GM12878 (cell line): ENCODE measurements around the gene CDCP1. TPM values are rescaled to one million over a fixed set of nuclear protein-coding genes. Genes with fewer than 3 reads are reported as not detected.

Experiments used
- ATAC-seq: fragments of 200-7000 bp; cut with Tn5 transposase; 3 replicates; pipeline ENCODE4 v1.9.1; 2020; ENCODE audit warnings: mild to moderate bottlenecking, moderate library complexity
- BruUV-seq: library from RNA; stranded (reverse); fragments of 400-500 nt; replicated peaks from 2 replicates; lab custom pipeline; 2021; lab: Mats Ljungman, UMichigan
- CTCF ChIA-PET: fragments of 300-600 bp; sonication (Branson Sonifier 250); formaldehyde crosslinking; extraction: SDS; loops from one replicate; lab custom pipeline; 2021; ENCODE audit warnings: inconsistent platforms; lab: Yijun Ruan, JAX
- POLR2A ChIA-PET: fragments of 350-600 bp; formaldehyde crosslinking; extraction: SDS; loops from one replicate; lab custom pipeline; 2021; ENCODE audit warnings: inconsistent platforms; lab: Charles Lee
- RAD21 ChIA-PET: fragments of 300-600 bp; sonication (Branson Sonifier 250); formaldehyde crosslinking; loops from one replicate; lab custom pipeline; 2023; ENCODE audit warnings: antibody characterized with exemption; ENCODE audit not compliant: unreplicated experiment; lab: Charles Lee
- SMC1A ChIA-PET: fragments of 300-600 bp; sonication (Branson Sonifier 250); formaldehyde crosslinking; loops from one replicate; lab custom pipeline; 2023; ENCODE audit not compliant: unreplicated experiment, uncharacterized antibody; lab: Charles Lee
- DNase-seq: peaks from one replicate; pipeline ENCODE4 v3.0.0-alpha.2; 2011; ENCODE audit warnings: low read depth, low spot score
- FAIRE-seq: peaks from 3 replicates; lab custom pipeline; 2011; peaks lifted over from hg19 to GRCh38; lab: Jason Lieb, UNC
- H2AFZ ChIP-seq: 2 replicates; pipeline ENCODE4 v1.6.0; 2011; ENCODE audit warnings: low read depth, low read length, control low read depth; ENCODE audit not compliant: control insufficient read depth
- H3K27ac ChIP-seq: 2 replicates; pipeline ENCODE4 v1.5.1; 2011; ENCODE audit warnings: control low read depth; ENCODE audit not compliant: control insufficient read depth, insufficient read depth
- H3K27me3 ChIP-seq, 2 experiments: replicated peaks in 1 of 2; 2 replicates each; pipeline versions ENCODE4 v1.6.0 to v1.6.1; 2011; ENCODE audit warnings: low read length in 1 of 2; ENCODE audit not compliant: control insufficient read depth in 2 of 2, insufficient read depth in 2 of 2
- H3K36me3 ChIP-seq, 2 experiments: 2 replicates each; pipeline ENCODE4 v1.5.1; 2011; ENCODE audit warnings: low read length in 1 of 2; ENCODE audit not compliant: control insufficient read depth in 2 of 2, insufficient read depth in 2 of 2
- H3K4me1 ChIP-seq: 2 replicates; pipeline ENCODE4 v1.6.1; 2011; ENCODE audit warnings: mild to moderate bottlenecking, low read length, moderate library complexity, mixed read lengths; ENCODE audit not compliant: control insufficient read depth, insufficient read depth
- H3K4me2 ChIP-seq: 2 replicates; pipeline ENCODE4 v1.6.0; 2011; ENCODE audit warnings: control low read depth; ENCODE audit not compliant: control insufficient read depth, insufficient read depth
- H3K4me3 ChIP-seq: fragments of 200-600 bp; sonication (generic); 2 replicates; pipeline ENCODE4 v1.5.1; 2016
- H3K79me2 ChIP-seq: 2 replicates; pipeline ENCODE4 v1.6.0; 2011; ENCODE audit warnings: low read length; ENCODE audit not compliant: control insufficient read depth, insufficient read depth
- H3K9ac ChIP-seq: 2 replicates; pipeline ENCODE4 v1.8.0; 2011; ENCODE audit warnings: low read length, control low read depth, mixed read lengths; ENCODE audit not compliant: control insufficient read depth, insufficient read depth
- H3K9me3 ChIP-seq: replicated peaks from 3 replicates; pipeline ENCODE4 v1.5.1; 2011; ENCODE audit warnings: mild to moderate bottlenecking, low read length; ENCODE audit not compliant: control insufficient read depth, insufficient read depth
- H4K20me1 ChIP-seq: 2 replicates; pipeline ENCODE4 v1.6.0; 2011; ENCODE audit not compliant: control insufficient read depth, insufficient read depth
- BRCA1 ChIP-seq: IDR thresholded peaks from 2 replicates; pipeline ENCODE4 v1.6.1; 2011; ENCODE audit warnings: low read depth, low read length, improper control_type of control experiment
- CREM ChIP-seq: IDR thresholded peaks from 2 replicates; pipeline ENCODE4 v1.6.1; 2014; ENCODE audit warnings: antibody characterized with exemption, low read depth
- EGR1 ChIP-seq, 2 experiments: IDR thresholded peaks; 1 replicate in 1 of 2; 2 replicates in 1 of 2; pipeline ENCODE4 v1.6.1; 2011 to 2012; ENCODE audit warnings: low read depth in 2 of 2, low read length in 2 of 2, borderline replicate concordance in 1 of 2, mild to moderate bottlenecking in 1 of 2, moderate library complexity in 1 of 2
- FOXK2 ChIP-seq: fragments of 450-650 bp; IDR thresholded peaks from 2 replicates; pipeline ENCODE4 v1.6.1; 2017; ENCODE audit warnings: mild to moderate bottlenecking, moderate library complexity
- GATAD2B ChIP-seq: fragments of 450-650 bp; conservative IDR thresholded peaks from 2 replicates; pipeline ENCODE4 v1.6.1; 2017; ENCODE audit warnings: low read depth, mild to moderate bottlenecking, moderate library complexity
- NKRF ChIP-seq: fragments of 450-650 bp; conservative IDR thresholded peaks from 2 replicates; pipeline ENCODE4 v1.6.1; 2017; ENCODE audit warnings: mild to moderate bottlenecking, moderate library complexity
- NRF1 ChIP-seq: conservative IDR thresholded peaks from 2 replicates; pipeline ENCODE4 v1.6.1; 2011; ENCODE audit warnings: mild to moderate bottlenecking, low read depth, low read length, improper control_type of control experiment
- PAX8 ChIP-seq: fragments of 450-650 bp; IDR thresholded peaks from 2 replicates; pipeline ENCODE4 v1.6.1; 2017; ENCODE audit warnings: mild to moderate bottlenecking, moderate library complexity
- POLR2AphosphoS5 ChIP-seq: IDR thresholded peaks from 2 replicates; pipeline ENCODE4 v1.6.1; 2011; ENCODE audit warnings: mild to moderate bottlenecking, low read length, inconsistent platforms
- SIX5 ChIP-seq: IDR thresholded peaks from 2 replicates; pipeline ENCODE4 v1.6.1; 2011; ENCODE audit warnings: mild to moderate bottlenecking, low read depth, low read length, moderate library complexity; ENCODE audit not compliant: severe bottlenecking
- SMAD1 ChIP-seq: fragments of 450-650 bp; IDR thresholded peaks from 2 replicates; pipeline ENCODE4 v1.6.1; 2018; ENCODE audit warnings: mild to moderate bottlenecking, low read depth; ENCODE audit not compliant: partially characterized antibody
- SMC3 ChIP-seq: IDR thresholded peaks from 2 replicates; pipeline ENCODE4 v1.6.1; 2011; ENCODE audit warnings: low read length, improper control_type of control experiment, borderline replicate concordance
- TCF12 ChIP-seq: IDR thresholded peaks from 2 replicates; pipeline ENCODE4 v1.6.1; 2011; ENCODE audit warnings: low read depth, mild to moderate bottlenecking, low read length
- USF1 ChIP-seq: IDR thresholded peaks from 2 replicates; pipeline ENCODE4 v1.6.1; 2011; ENCODE audit warnings: borderline replicate concordance, low read depth, mild to moderate bottlenecking, moderate library complexity, mixed read lengths, low read length; ENCODE audit not compliant: insufficient read depth; ENCODE audit errors: extremely low read length
- YBX1 ChIP-seq: fragments of 450-650 bp; IDR thresholded peaks from 2 replicates; pipeline ENCODE4 v1.6.1; 2016; ENCODE audit warnings: antibody characterized with exemption
- ZBTB11 ChIP-seq: fragments of 450-650 bp; formaldehyde crosslinking; IDR thresholded peaks from 2 replicates; pipeline ENCODE4 v1.5.0; 2022; ENCODE audit warnings: mild to moderate bottlenecking, missing genetic modification characterization
- WGBS: methylation state at CpG from one replicate; pipeline ENCODE4 v1.1.6; 2016; ENCODE audit warnings: low lambda C conversion rate; ENCODE audit not compliant: insufficient replicate concordance, insufficient coverage; ENCODE audit errors: missing lambda C conversion rate; 5-methylcytosine and 5-hydroxymethylcytosine counted together
- in situ Hi-C: fragments of 300-500 bp; cut with MboI; formaldehyde crosslinking; loops from 9 replicates; pipeline ENCODE4 v1.14.3; 2018; ENCODE audit warnings: mixed read lengths
- intact Hi-C: fragments of 100-400 bp; cut with micrococcal nuclease; formaldehyde crosslinking; loops from one replicate; pipeline ENCODE4 v1.14.2; 2022; ENCODE audit not compliant: unreplicated experiment
- polyA plus RNA-seq, 11 experiments: library from polyadenylated mRNA; depleted of rRNA in 4 of 11; unstranded in 6 of 11; stranded (reverse) in 5 of 11; fragments of >200 nt; fragmentation: Nextera tagmentation in 4 of 11; fragmentation: Illumina TruSeq in 1 of 11; extraction: Ambion mirVana in 4 of 11; extraction: Trizol in 1 of 11; gene quantifications; 1 replicate in 1 of 11; 2 replicates in 10 of 11; pipeline versions ENCODE4 v1.2.1 to v1.2.3, GENCODE V29; 2011 to 2016; ENCODE audit warnings: inconsistent platforms in 2 of 11, missing spikeins in 2 of 11, low read depth in 1 of 11
- total RNA-seq, 4 experiments: library from RNA; depleted of rRNA in 3 of 4; stranded (reverse); fragments of >200 nt in 3 of 4; fragmentation: Illumina TruSeq in 1 of 4; extraction: Trizol in 1 of 4; gene quantifications; 2 replicates each; pipeline versions ENCODE4 v1.2.1 to v1.2.3, GENCODE V29; 2013 to 2021

The CDCP1 gene
- total and polyA plus RNA-seq, 10 of the 15 experiments (the other 5 are each of a cell fraction or from before 2014, with no cell fraction given): 0.35 to 2.2 (median 0.86) TPM

- H3K4me1 ChIP-seq: no peaks in the 10 kb centered on the region; the same call in 1 of the 2 replicates
- no TSS peak for BruUV-seq
- H3K79me2 ChIP-seq: no peaks in the 10 kb centered on the region
- no peak overlapping the region for H3K4me3 ChIP-seq
- no peak overlapping the region for H3K9ac ChIP-seq
- no peak for FAIRE-seq
- SMC1A ChIA-PET: interaction anchor here (1.9 kb wide), 1 partner anchor 146 kb away, joined by 5 read pairs; no protein-coding TSS in a partner anchor
- 48% methylated on average over 6 of the region's 6 CpGs for WGBS
- ATAC-seq: no peak
- in situ Hi-C loops (no loop called here), intact Hi-C loops (no loop called here)
- peaks cover 0 to 3% of the 10 kb centered on the region in 2 experiments; a peak in 1 of 4 replicates for H3K27me3 ChIP-seq
- H2AFZ ChIP-seq: no peak overlapping the region
- CTCF ChIA-PET: interaction anchor here (1.3 kb wide), 1 partner anchor 145 kb away, joined by 4 read pairs; no protein-coding TSS in a partner anchor
- no peak for DNase-seq
- no peak overlapping the region for H3K4me2 ChIP-seq
- TF ChIP-seq SMAD1 (no peak), ZBTB11 (no peak), USF1 (no peak), POLR2AphosphoS5 (no peak), SMC3 (no peak), NKRF (no peak), CREM (no peak), PAX8 (no peak), BRCA1 (no peak), GATAD2B (no peak), YBX1 (no peak), TCF12 (no peak), EGR1 (IDR thresholded peaks at IDR 0.05; ENCODE audit: borderline replicate concordance in 1 of 2, low read depth in 2 of 2, low read length in 2 of 2) (no peak), FOXK2 (no peak), NRF1 (no peak), SIX5 (no peak)
- no peaks in the 10 kb centered on the region for H3K9me3 ChIP-seq
- no peaks in the 10 kb centered on the region for H3K36me3 ChIP-seq
- POLR2A ChIA-PET: no interaction called here
- H4K20me1 ChIP-seq: no peaks in the 10 kb centered on the region
- H3K27ac ChIP-seq: no peak overlapping the region
- RAD21 ChIA-PET: interaction anchor here (0.7 kb wide), 1 partner anchor 138 kb away, joined by 3 read pairs; no protein-coding TSS in a partner anchor
Measured at GRCh38 chr3:45186871-45187270, 40.7 kb upstream of the CDCP1 start.
